NCI-H1092 treated with DMSO at 0.1 percent for 48 hours (cell line): ENCODE results near the gene CCNY.
"Not testable (repeated sequence)": the region's sequence is repeated elsewhere in the genome, so short reads cannot be mapped to it uniquely, and the experiment has no call there.

Experiments used
- DNase-seq: peaks from one replicate; lab custom pipeline; 2025; lab: John Stamatoyannopoulos, UW

CCNY gene

GRCh38 chr10:35384265-35384868 lies 48.1 kb downstream of the CCNY start:
- DNase-seq, result no peak

- no peak for DNase-seq
Measured at GRCh38 chr10:35386594-35387174, 50.4 kb downstream of the CCNY start.

GRCh38 chr10:35387768-35388167 lies 51.5 kb downstream of the CCNY start:
- DNase-seq, result no peak

GRCh38 chr10:35388197-35388596 lies 51.9 kb downstream of the CCNY start:
- DNase-seq, result no peak

GRCh38 chr10:35388682-35389081 lies 52.4 kb downstream of the CCNY start:
- DNase-seq, result no peak

GRCh38 chr10:35390161-35390840 lies 54.0 kb downstream of the CCNY start:
- DNase-seq, result no peak

GRCh38 chr10:35390843-35391152 lies 54.5 kb downstream of the CCNY start:
- no peak for DNase-seq

GRCh38 chr10:35391153-35391953 lies 55.0 kb downstream of the CCNY start:
- DNase-seq, result no peak

- DNase-seq, result no peak
Measured at GRCh38 chr10:35391954-35392262, 55.6 kb downstream of the CCNY start.

DNA sequence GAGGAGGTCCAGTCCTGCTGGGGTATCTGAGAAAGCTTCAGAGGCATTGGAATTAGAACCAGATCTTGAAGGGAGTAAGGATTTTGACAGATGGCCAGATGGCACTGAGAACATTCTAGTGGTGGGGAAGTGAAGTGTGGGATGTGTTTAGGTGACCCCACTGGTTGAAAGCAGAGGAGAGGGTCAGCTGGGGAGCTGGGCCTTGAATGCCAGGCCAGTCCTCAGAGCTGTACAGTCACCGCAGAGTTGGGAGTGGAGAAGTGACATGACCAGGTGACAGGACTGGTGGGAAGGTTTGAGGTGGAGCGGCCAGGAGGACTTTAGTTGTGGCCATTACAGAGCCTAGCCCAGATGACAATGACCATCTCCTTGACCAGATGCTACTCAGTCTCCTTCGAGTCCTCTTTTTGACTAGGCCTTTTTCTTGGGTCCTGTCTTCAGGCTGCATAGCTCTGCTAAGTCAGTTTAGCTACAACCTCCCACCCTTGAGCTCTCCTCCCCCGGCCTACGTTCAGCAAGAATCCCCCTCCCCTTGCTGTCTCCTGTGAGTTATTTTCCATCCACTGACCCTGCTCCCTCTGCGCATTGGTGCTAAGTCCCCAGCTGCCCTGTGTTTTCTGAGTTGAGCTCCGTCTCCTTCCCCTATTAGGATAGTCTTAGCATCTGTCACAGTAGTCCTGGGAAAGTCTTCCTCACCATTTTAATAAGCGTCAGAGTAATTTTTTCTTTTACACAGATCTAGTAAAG lies 56.3 kb downstream of the CCNY start:
- DNase-seq, result no peak

- DNase-seq, result no peak
Measured at GRCh38 chr10:35394411-35394851, 58.1 kb downstream of the CCNY start.

DNA sequence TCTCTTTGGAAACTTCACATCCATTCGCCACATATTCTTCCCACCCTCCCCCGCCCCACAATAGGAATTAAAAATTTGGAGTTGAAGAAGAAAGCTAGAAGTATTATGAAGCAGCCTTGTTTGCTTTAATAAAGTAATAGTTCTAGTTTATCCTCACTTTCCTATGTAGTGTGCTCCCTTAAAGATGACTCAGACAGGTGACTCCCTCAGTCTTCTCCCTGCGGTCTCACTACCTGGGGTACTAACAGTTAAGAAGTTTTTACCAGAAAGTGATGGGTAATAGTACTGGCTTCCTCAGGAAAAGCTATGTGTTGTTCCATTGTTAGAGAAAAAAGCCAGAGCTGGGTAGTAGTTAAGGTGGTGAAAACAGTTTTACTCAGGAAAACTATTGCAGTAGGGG lies 58.6 kb downstream of the CCNY start:
- no peak for DNase-seq

GRCh38 chr10:35396560-35397434 lies 60.5 kb downstream of the CCNY start:
- no peak for DNase-seq

DNA sequence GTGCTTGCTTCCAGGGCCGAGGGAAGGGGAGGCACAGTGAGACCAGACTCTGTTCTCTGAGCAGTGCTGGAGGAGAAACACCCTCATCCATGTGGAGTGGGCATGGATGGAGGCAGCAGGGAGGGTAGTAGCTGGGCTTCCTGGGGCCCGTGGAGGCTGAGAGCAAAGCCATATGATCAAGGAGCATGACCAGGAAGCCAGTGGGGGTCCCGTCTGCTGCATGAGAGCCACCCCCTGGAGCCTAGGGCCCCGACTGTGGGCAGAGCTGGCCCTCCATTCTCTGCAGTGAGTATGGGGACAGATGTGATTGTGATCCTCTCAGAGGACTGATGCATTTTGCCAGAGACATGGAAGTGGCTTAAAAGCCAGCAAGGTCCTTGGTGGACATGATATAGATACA lies 61.6 kb downstream of the CCNY start:
- DNase-seq, result no peak

DNA sequence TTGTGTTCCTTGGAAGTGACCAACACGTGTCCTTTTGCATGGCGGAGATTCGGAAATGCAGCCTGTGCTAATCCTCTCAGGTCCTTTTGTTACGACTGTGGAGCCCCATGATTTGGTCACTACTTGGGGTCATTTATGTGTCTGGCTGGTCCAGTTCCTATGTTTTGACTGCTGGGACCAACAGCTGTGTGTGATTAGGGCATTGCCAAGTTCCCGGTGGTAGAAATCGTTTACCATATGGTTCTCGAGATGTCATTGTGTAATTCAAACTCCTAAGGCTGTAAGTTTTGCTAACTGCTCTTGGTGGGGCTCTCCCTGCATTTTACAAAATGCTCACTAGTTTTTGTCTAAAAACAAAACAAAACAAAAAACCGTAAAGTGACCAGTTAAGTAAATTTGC lies 62.0 kb downstream of the CCNY start:
- no peak for DNase-seq

DNA sequence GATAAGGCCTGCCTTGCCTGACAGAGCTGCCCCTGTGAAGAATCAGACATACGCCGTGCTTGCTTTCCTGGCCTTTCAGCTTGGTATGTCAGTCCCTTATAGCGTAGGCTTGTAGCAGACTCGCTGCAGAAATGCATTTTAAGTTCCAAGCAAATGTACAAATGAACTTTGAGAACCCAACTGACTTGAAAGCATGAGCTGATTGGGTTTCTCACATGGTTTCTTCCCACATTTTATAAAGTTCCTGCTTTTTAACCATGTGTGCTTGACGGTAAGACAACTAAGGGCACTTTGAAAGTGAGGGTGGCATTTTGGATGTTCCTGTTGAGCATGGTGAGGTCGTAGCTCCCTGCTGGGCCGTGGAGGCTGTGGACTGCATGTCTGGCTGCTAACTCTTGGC lies 62.6 kb downstream of the CCNY start:
- no peak for DNase-seq

- no peak for DNase-seq
Measured at GRCh38 chr10:35399414-35400009, 63.2 kb downstream of the CCNY start.

GRCh38 chr10:35400595-35401268 lies 64.4 kb downstream of the CCNY start:
- DNase-seq, result no peak

DNA sequence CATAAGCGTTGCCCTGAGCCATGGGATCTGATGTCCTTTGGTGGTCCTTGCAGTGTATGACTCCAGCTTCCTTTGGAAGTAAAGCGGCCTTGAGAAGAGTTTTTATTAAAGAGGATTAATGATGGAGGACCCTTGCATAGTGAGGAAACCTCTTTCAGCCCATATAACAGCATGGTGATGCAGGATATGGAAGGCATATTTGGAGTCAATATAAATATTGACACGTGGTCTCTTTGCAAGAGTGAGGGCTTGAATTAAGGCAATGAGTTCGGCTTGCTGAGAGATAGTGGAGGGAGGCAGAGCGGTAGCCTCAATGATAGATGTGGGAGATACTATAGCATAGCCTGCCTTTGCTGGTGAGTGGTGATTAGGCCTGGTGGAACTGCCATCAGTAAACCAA lies 67.2 kb downstream of the CCNY start:
- DNase-seq, result not testable (repeated sequence)

- DNase-seq, result not testable (repeated sequence)
Measured at GRCh38 chr10:35404077-35404476, 67.8 kb downstream of the CCNY start.
